Non-pigmented ciliary epithelial cell (primary cell): ENCODE data around the gene MBD5.
A peak's percentile ranks its signal among the peaks of the same experiment; 100 is the strongest.

Source experiments
- DNase-seq: peaks from one replicate; pipeline ENCODE4 v3.0.0-alpha.2; 2010; ENCODE audit warnings: low read depth

MBD5 gene

DNA sequence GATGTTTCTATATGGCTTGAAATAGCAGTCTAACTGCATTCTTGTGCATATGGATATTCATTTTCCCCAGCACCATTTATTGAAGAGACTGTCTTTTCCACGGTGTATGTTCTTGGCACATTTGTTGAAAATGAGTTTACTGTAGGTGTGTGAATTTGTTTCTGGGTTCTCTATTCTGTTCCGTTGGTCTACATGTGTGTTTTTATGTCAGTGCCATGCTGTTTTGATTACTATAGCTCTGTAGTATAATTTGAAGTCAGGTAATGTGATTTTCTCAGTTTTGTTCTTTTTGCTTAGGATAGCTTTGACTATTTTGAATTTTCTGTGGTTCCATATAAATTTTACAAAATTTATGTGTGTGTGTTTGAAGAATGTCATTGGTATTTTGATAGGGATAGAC lies 201.0 kb downstream of the MBD5 start:
- DNase-seq = no peak

GRCh38 chr2:148231858-148232257 lies 211.0 kb downstream of the MBD5 start:
- DNase-seq = no peak

- DNase-seq = no peak
Measured at GRCh38 chr2:148234143-148234542, 213.3 kb downstream of the MBD5 start.

GRCh38 chr2:148237911-148238310 lies 217.0 kb downstream of the MBD5 start:
- no peak for DNase-seq

GRCh38 chr2:148238561-148238960 lies 217.7 kb downstream of the MBD5 start:
- DNase-seq = no peak

DNA sequence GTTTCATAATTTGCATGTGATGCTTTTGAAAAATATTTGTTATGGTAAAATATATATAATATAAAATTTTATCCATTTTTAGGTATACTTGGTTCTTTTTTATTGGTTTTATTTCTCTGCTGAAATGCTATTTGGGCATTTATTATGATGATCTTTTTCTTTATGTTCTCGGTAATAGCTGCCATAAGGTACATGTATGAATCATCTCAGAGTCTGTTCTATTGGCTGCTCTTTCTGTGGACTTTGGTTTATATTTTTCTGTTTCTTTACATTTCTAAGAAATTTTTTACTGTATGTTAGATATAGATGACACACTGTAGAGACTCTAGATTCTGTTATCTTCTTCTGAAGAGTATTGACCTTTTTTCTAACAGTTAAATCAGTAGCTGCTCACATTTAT lies 219.9 kb downstream of the MBD5 start:
- no peak for DNase-seq

DNA sequence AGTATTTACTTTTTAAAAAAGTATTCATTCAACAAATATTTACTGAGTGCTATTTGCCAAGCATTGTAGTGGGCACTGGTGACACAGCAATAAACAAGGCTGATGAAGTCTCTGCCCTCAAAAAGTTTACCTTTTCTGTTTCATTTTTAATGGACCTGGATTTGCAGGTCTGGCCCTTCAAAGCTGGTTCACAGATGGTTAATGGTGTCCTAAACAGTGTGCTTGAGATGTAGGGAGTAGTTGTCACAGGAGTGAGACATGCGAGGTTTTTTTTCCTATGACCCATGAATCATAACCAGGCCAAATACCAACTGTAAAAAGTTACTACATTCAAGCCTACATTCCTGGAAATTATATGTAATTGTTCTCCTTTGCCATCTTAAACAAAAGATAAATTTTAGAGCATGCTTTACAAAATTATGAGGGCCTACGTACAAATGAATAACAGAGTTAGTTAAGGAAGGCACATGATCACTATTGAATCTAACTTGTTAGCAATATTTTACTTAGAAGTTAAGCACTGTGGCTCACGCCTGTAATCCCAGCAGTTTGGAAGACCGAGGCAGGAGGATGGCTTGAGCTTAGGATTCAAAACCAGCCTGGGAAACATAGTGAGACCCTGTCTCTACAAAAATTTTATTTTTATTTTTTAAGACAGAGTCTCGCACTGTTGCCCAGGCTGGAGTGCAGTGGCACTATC lies 223.9 kb downstream of the MBD5 start:
- peak; percentile 36 for DNase-seq

DNA sequence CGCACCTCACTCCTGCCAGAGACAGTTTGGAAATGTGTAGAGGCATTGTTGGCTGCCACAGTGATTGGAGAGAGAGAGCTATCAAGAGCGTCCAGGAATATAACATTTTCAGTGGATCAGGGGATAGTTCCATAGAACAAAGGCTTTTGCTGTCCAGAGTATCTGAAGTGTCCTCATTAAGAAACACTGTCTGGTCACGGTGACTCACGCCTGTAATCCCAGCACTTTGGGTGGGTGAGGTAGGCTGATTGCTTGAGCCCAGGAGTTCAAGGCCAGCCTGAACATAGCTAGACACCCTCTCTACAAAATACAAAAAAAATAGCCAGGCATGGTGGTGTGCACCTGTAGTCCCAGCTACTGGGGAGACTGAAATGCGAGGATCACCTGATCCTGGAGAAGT lies 231.1 kb downstream of the MBD5 start:
- DNase-seq = no peak

DNA sequence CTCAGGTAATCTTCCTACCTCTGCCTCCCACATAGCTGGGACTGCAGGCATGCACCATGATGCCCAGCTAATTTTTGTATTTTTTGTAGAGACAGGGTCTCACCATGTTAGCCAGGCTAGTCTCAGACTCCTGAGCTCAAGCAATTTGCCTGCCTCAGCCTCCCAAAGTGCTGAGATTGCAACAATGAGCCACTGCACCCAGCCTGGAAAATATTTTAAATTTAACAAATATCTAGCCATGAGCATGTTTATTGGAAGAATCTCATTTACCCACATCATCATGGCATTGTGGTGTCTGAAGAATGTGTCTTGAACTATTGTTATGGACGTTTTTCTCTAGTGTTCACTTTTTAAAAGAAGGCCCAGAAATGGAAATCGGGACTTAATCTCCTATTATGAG lies 231.8 kb downstream of the MBD5 start:
- DNase-seq = no peak

- DNase-seq = no peak
Measured at GRCh38 chr2:148253685-148254084, 232.8 kb downstream of the MBD5 start.

DNA sequence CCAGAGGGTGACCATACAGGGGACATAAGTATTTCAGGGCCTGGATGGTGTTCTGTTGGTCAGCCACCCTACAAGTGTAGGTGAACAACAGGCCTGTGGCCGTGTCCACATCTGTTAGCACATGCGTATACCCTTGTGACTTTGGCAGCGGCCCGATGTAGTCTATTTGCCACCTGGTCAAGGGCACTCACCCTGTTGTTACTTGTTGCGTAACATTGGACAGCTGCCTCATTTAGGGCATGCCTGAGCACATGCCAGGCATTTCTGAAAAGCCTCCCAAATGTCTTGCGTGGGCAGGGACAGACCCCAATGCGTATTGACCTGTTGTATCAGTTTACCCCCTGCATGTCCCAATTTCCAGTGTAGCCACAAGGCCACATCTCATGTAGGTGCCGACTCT lies 235.0 kb downstream of the MBD5 start:
- no peak for DNase-seq

- DNase-seq = no peak
Measured at GRCh38 chr2:148257276-148257675, 236.4 kb downstream of the MBD5 start.

GRCh38 chr2:148258124-148258523 lies 237.2 kb downstream of the MBD5 start:
- no peak for DNase-seq

GRCh38 chr2:148259674-148260073 lies 238.8 kb downstream of the MBD5 start:
- DNase-seq = no peak

- DNase-seq = no peak
Measured at GRCh38 chr2:148263890-148264289, 243.0 kb downstream of the MBD5 start.

DNA sequence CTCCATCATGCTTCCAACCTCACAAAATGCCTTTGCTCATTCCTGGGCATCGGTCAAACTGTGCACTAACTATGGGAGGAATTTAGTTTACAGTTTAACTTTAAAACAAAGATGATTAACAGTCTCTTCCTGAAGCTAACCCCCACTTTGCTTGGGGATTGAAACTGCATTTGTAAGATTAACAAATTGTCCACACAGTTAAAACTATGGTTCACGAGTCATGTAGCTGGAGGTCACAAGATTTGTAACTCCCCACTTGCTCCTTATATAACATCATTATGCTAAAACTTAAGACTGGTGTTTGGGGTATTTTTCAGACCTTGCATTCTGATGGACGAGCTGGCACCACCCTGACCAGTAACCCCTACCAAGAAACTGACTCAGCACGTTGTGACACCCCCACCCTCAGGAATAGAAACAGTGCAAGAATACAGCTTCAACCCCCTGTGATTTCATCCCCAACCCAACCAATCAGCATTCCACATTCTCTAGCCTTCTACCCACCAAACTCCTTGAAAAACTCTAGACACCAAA lies 252.3 kb downstream of the MBD5 start:
- peak; percentile 10 for DNase-seq

GRCh38 chr2:148279216-148279615 lies 258.3 kb downstream of the MBD5 start:
- no peak for DNase-seq

GRCh38 chr2:148282201-148282600 lies 261.3 kb downstream of the MBD5 start:
- DNase-seq = no peak

DNA sequence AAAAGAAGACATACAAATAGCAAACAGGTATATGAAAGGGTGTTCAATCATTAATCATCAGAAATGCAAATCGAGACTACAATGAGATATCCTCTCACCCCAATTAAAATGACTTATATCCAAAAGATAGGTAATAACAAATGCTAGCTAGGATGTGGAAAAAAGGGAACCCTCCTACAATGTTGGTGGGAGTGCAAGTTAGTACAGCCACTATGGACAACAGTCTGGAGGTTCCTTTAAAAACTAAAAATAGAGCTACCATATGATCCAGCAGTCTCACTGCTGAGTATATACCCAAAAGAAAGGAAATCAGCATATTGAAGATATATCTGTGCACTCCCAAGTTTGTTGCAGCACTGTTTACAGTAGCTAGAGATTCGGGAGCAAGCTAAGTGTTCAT lies 271.5 kb downstream of the MBD5 start:
- no peak for DNase-seq

DNA sequence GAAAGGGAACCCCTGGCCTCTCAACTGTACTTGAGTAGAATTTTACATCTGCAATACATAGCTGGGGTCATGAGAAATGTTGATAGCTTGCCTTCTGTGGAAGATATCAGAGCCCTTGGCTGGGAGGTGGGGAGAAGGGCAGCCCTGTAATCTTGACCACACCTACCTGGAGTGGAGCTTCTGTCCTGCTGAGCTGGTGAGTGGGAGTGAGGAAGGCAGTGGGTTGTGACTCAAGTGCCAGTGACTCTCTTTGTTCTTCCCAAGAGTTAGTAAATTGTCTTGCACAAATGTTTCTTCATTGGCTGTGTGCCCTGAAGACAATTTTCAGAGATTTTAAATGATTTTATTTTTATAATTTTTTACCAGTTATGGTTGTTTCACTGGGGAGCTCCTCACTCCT lies 277.3 kb downstream of the MBD5 start:
- no peak for DNase-seq

DNA sequence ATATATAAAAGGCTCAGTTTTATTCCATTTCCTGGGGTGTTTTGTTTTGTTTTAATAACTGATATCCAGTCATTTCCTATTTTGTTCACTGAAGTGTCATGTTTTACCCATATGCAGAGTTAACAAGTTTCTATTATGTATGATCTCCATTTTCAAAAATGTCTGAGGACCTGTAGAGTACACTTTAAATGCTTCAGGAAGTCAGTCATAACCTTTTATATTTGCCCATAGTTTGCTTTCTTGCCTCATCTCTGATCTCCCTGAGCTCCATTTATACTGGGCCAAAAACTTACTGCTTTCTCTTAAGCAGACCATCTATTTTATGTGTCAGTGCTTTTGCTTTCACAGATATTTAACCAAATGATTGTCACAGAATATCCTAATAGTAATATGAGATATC lies 278.7 kb downstream of the MBD5 start:
- no peak for DNase-seq

DNA sequence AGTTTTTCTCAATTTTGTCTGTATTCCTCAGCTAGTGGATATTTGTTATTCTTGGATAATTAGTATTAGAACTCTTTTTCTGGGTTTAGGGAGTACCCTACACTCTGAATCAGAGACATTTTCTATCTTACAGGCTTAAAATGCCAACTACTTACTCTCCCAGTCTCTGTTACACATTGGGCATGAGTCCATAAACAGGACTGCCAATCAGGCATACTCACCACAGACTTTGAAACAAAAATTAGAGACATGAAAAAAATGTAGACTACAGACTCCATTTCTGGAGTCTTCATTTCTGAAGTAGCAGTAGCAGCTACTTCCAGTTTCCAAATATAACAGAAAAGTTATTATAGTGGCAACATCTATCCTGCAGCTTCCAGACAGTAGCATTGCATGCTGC lies 279.7 kb downstream of the MBD5 start:
- DNase-seq = no peak

DNA sequence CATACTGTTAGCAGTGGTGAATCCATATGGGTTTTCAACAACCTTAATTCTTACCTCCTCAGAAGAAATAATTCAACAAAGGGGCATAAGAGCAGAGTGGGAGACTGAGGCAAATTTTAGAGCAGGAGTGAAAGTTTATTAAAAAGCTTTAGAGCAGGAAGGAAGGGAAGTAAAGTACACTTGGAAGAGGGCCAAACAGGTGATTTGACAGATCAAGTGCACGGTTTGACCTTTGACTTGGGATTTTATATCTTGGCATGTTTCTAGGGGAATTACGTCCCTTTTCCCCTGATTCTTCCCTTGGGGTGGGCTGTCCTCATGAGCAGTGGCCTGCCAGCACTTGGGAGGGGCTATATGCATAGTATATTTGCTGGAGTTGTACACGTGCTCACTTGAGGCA lies 280.5 kb downstream of the MBD5 start:
- DNase-seq = no peak

GRCh38 chr2:148302526-148302925 lies 281.6 kb downstream of the MBD5 start:
- DNase-seq = no peak
